ENCODE measurements around the gene SSR2.
"Not testable (repeated sequence)": the region's sequence is repeated elsewhere in the genome, so short reads cannot be mapped to it uniquely, and the experiment has no call there.

Gene SSR2

GRCh38 chr1:156055281-156056048 lies 34.7 kb upstream of the SSR2 start:
- Histone ChIP-seq H3K9ac (ENCODE audit: low read depth, low read length) (peak overlapping the region; percentile 86), H3K36me3 (ENCODE audit: insufficient read depth, low read length) (peaks cover 8% of the 10 kb centered on the region)

DNA sequence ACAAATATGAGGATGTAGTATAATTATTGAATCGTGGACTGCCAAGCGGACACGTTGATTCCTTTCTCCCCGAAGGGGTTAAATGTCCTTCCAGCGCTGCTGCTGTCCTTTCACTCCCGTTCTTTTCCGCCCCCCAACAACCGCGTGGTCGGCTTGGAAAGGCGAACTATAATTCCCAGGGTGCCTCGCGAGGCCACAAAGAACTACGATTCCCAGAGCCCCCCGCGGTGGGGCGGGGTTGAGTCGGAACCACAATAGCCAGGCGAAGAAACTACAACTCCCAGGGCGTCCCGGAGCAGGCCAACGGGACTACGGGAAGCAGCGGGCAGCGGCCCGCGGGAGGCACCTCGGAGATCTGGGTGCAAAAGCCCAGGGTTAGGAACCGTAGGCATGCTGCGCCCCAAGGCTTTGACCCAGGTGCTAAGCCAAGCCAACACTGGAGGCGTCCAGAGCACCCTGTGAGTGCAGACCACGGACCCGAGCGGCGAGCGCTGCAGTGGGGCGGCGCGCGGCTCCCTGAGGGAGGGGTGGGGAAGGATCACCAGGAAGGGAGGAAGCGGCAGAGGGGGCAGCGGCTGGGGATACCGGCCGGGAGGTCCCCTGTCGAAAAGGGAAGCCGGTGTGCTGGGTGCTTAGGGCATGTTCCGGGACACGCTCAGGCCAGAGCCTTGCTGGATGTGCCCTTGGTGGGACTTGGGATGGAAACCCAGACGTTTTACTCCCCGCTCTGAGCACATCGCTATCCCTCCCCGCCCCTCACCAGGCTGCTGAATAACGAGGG lies 33.9 kb upstream of the SSR2 start, which contains the start of gene LAMTOR2:
TSS of gene LAMTOR2 (plus strand) at position 283 of the 781 bp plus-strand sequence. CDS start at position 391, 108 bp downstream.
- Histone ChIP-seq H3K4me2 (ENCODE audit: low read length) (peak within 1 kb of the TSS; percentile 98), H3K27me3 (ENCODE audit: control insufficient read depth, insufficient read depth, low read length) (no peaks in the 10 kb centered on the region), H3K4me1 (ENCODE audit: control insufficient read depth, insufficient read depth, low read length) (peaks cover 18% of the 10 kb centered on the region), H3K9ac (ENCODE audit: low read depth, low read length) (peak within 1 kb of the TSS; percentile 93), H3K9me3 (replicated peaks; ENCODE audit: low read length) (no peaks in the 10 kb centered on the region), H3K36me3 (ENCODE audit: insufficient read depth, low read length) (peaks cover 11% of the 10 kb centered on the region), H3K4me3 (ENCODE audit: low read length) (peak within 1 kb of the TSS; percentile 95)

More at GRCh38 chr1:156055281-156056048, 34.7 kb upstream of the SSR2 start:
- Histone ChIP-seq H3K4me2 (ENCODE audit: low read length) (peak overlapping the region; percentile 93), H3K27me3 (ENCODE audit: control insufficient read depth, insufficient read depth, low read length) (no peaks in the 10 kb centered on the region), H3K4me1 (ENCODE audit: control insufficient read depth, insufficient read depth, low read length) (peaks cover 15% of the 10 kb centered on the region), H3K4me3 (ENCODE audit: low read length) (peak overlapping the region; percentile 95), H3K9me3 (replicated peaks; ENCODE audit: low read length) (no peaks in the 10 kb centered on the region)

- peak within 1 kb of the TSS; percentile 95 for H3K4me3 ChIP-seq (ENCODE audit: low read length)
- H3K9ac ChIP-seq (ENCODE audit: low read depth, low read length): peak within 1 kb of the TSS; percentile 93
- no peaks in the 10 kb centered on the region for H3K9me3 ChIP-seq (replicated peaks; ENCODE audit: low read length)
- H3K4me2 ChIP-seq (ENCODE audit: low read length): peak within 1 kb of the TSS; percentile 98
- peaks cover 18% of the 10 kb centered on the region for H3K4me1 ChIP-seq (ENCODE audit: control insufficient read depth, insufficient read depth, low read length)
- H3K27me3 ChIP-seq (ENCODE audit: control insufficient read depth, insufficient read depth, low read length): no peaks in the 10 kb centered on the region
- H3K36me3 ChIP-seq (ENCODE audit: insufficient read depth, low read length): peaks cover 18% of the 10 kb centered on the region
These were observed 33.2 kb upstream of the SSR2 start, which contains the start of gene UBQLN4 for GRCh38 chr1:156053768-156054499. UBQLN4 (minus strand) TSS chr1:156053798; CDS start chr1:156053701, 97 bp downstream.

- Histone ChIP-seq H3K27me3 (ENCODE audit: control insufficient read depth, insufficient read depth, low read length) (no peaks in the 10 kb centered on the region), H3K4me1 (ENCODE audit: control insufficient read depth, insufficient read depth, low read length) (peaks cover 18% of the 10 kb centered on the region), H3K4me2 (ENCODE audit: low read length) (peak overlapping the region; percentile 75), H3K9ac (ENCODE audit: low read depth, low read length) (peak overlapping the region; percentile 63), H3K36me3 (ENCODE audit: insufficient read depth, low read length) (peaks cover 26% of the 10 kb centered on the region), H3K4me3 (ENCODE audit: low read length) (peak overlapping the region; percentile 78), H3K9me3 (replicated peaks; ENCODE audit: low read length) (no peaks in the 10 kb centered on the region)
These were observed 32.4 kb upstream of the SSR2 start for GRCh38 chr1:156052862-156053767.

GRCh38 chr1:156051011-156051725 lies 30.4 kb upstream of the SSR2 start:
- Histone ChIP-seq H3K4me2 (ENCODE audit: low read length) (no peak overlapping the region), H3K27me3 (ENCODE audit: control insufficient read depth, insufficient read depth, low read length) (no peaks in the 10 kb centered on the region), H3K9ac (ENCODE audit: low read depth, low read length) (no peak overlapping the region), H3K36me3 (ENCODE audit: insufficient read depth, low read length) (peaks cover 19% of the 10 kb centered on the region), H3K4me1 (ENCODE audit: control insufficient read depth, insufficient read depth, low read length) (peaks cover 18% of the 10 kb centered on the region), H3K4me3 (ENCODE audit: low read length) (no peak overlapping the region), H3K9me3 (replicated peaks; ENCODE audit: low read length) (no peaks in the 10 kb centered on the region)

- H3K36me3 ChIP-seq (ENCODE audit: insufficient read depth, low read length): peaks cover 19% of the 10 kb centered on the region
- no peak overlapping the region for H3K9ac ChIP-seq (ENCODE audit: low read depth, low read length)
- no peaks in the 10 kb centered on the region for H3K27me3 ChIP-seq (ENCODE audit: control insufficient read depth, insufficient read depth, low read length)
- H3K4me1 ChIP-seq (ENCODE audit: control insufficient read depth, insufficient read depth, low read length): peaks cover 12% of the 10 kb centered on the region
- H3K4me3 ChIP-seq (ENCODE audit: low read length): no peak overlapping the region
- no peaks in the 10 kb centered on the region for H3K9me3 ChIP-seq (replicated peaks; ENCODE audit: low read length)
- no peak overlapping the region for H3K4me2 ChIP-seq (ENCODE audit: low read length)
These were observed 29.6 kb upstream of the SSR2 start for GRCh38 chr1:156050376-156050775.

DNA sequence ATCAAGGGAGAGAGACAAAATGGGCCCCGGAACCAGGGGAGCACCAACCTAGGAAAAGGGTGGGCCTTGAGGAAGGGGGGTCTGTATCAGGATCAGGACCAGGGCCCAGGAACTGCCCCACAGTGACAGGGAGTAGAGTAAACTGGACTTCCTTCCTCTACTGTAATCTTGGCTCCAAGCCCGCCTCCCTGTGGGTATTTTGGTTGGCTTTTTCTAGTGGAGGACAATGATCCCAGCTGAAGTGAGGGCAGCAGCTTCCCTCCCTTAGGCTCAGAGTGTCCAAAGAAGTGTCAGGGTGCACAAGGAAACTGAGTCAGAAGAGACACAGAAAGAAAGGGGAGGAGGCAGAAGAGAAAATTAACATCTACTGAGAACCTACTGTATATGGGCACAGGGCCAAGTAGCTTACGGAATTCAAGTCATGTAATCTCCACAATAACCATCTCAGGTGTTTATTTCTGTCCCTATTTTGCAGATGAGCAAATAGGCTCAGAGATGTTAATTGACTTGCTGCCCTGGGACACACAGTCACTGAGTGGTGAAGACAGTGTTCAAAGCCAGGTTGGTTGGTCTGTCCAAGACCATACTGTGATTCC lies 28.0 kb upstream of the SSR2 start:
- H3K9ac ChIP-seq (ENCODE audit: low read depth, low read length): no peak overlapping the region
- H3K27me3 ChIP-seq (ENCODE audit: control insufficient read depth, insufficient read depth, low read length): no peaks in the 10 kb centered on the region
- H3K4me1 ChIP-seq (ENCODE audit: control insufficient read depth, insufficient read depth, low read length): peaks cover 10% of the 10 kb centered on the region
- peaks cover 25% of the 10 kb centered on the region for H3K36me3 ChIP-seq (ENCODE audit: insufficient read depth, low read length)
- H3K9me3 ChIP-seq (replicated peaks; ENCODE audit: low read length): no peaks in the 10 kb centered on the region
- H3K4me2 ChIP-seq (ENCODE audit: low read length): no peak overlapping the region
- H3K4me3 ChIP-seq (ENCODE audit: low read length): no peak overlapping the region

GRCh38 chr1:156045076-156045475 lies 24.3 kb upstream of the SSR2 start:
- peaks cover 41% of the 10 kb centered on the region for H3K36me3 ChIP-seq (ENCODE audit: insufficient read depth, low read length)

GRCh38 chr1:156042828-156043227 lies 22.1 kb upstream of the SSR2 start:
- H3K9me3 ChIP-seq (replicated peaks; ENCODE audit: low read length): no peaks in the 10 kb centered on the region
- H3K36me3 ChIP-seq (ENCODE audit: insufficient read depth, low read length): peaks cover 22% of the 10 kb centered on the region
- H3K9ac ChIP-seq (ENCODE audit: low read depth, low read length): no peak overlapping the region
- no peaks in the 10 kb centered on the region for H3K27me3 ChIP-seq (ENCODE audit: control insufficient read depth, insufficient read depth, low read length)
- no peak overlapping the region for H3K4me3 ChIP-seq (ENCODE audit: low read length)
- no peak overlapping the region for H3K4me2 ChIP-seq (ENCODE audit: low read length)
- peaks cover 5% of the 10 kb centered on the region for H3K4me1 ChIP-seq (ENCODE audit: control insufficient read depth, insufficient read depth, low read length)

More at GRCh38 chr1:156045076-156045475, 24.3 kb upstream of the SSR2 start:
- H3K9me3 ChIP-seq (replicated peaks; ENCODE audit: low read length): no peaks in the 10 kb centered on the region
- peaks cover 5% of the 10 kb centered on the region for H3K4me1 ChIP-seq (ENCODE audit: control insufficient read depth, insufficient read depth, low read length)
- H3K9ac ChIP-seq (ENCODE audit: low read depth, low read length): no peak overlapping the region
- H3K4me2 ChIP-seq (ENCODE audit: low read length): no peak overlapping the region
- H3K27me3 ChIP-seq (ENCODE audit: control insufficient read depth, insufficient read depth, low read length): no peaks in the 10 kb centered on the region
- H3K4me3 ChIP-seq (ENCODE audit: low read length): no peak overlapping the region

GRCh38 chr1:156034991-156035390 lies 14.2 kb upstream of the SSR2 start:
- H3K9me3 ChIP-seq (replicated peaks; ENCODE audit: low read length); H3K9ac ChIP-seq (ENCODE audit: low read depth, low read length); H3K36me3 ChIP-seq (ENCODE audit: insufficient read depth, low read length); H3K4me1 ChIP-seq (ENCODE audit: control insufficient read depth, insufficient read depth, low read length); H3K27me3 ChIP-seq (ENCODE audit: control insufficient read depth, insufficient read depth, low read length); H3K4me2 ChIP-seq (ENCODE audit: low read length); H3K4me3 ChIP-seq (ENCODE audit: low read length): not testable (repeated sequence)
